K562 (cell line): Measurements from ENCODE around the gene PPOX. TPM values are rescaled to one million over a fixed set of nuclear protein-coding genes. Genes with fewer than 3 reads are reported as not detected.
A peak's percentile ranks its signal among the peaks of the same experiment; 100 is the strongest.

ENCODE experiments used
- ETV6 ChIP-seq, 3 experiments: fragments of 150-350 bp in 1 of 3; sonication (generic) in 1 of 3; formaldehyde crosslinking in 1 of 3; IDR thresholded peaks; 2 replicates each; pipeline versions ENCODE4 v1.6.1 to v1.8.0; 2014 to 2022; ENCODE audit warnings: borderline replicate concordance in 2 of 3, low read depth in 2 of 3, antibody characterized with exemption in 1 of 3, low read length in 1 of 3, mild to moderate bottlenecking in 1 of 3, missing genetic modification reagents in 1 of 3
- MEIS2 ChIP-seq: fragments of 450-650 bp; IDR thresholded peaks from 2 replicates; pipeline ENCODE4 v1.6.1; 2014; ENCODE audit warnings: mild to moderate bottlenecking; ENCODE audit not compliant: partially characterized antibody
- RFX1 ChIP-seq: fragments of 450-650 bp; IDR thresholded peaks from 2 replicates; pipeline ENCODE4 v1.6.1; 2016; ENCODE audit warnings: mild to moderate bottlenecking, moderate library complexity
- TAF15 ChIP-seq: fragments of 200-400 bp; formaldehyde crosslinking; IDR thresholded peaks from 2 replicates; pipeline ENCODE4 v1.6.1; 2017; ENCODE audit warnings: mild to moderate bottlenecking, low read depth, low read length, moderate library complexity
- TEAD1 ChIP-seq, 2 experiments: fragments of 450-650 bp in 1 of 2; sonication (generic) in 1 of 2; formaldehyde crosslinking; IDR thresholded peaks; 2 replicates each; pipeline versions ENCODE4 v1.4.0 to v1.8.0; 2020 to 2022; ENCODE audit warnings: mild to moderate bottlenecking in 2 of 2, missing genetic modification reagents in 1 of 2
- TEAD4 ChIP-seq, 2 experiments: sonication (generic) in 1 of 2; formaldehyde crosslinking in 1 of 2; IDR thresholded peaks; 2 replicates each; pipeline versions ENCODE4 v1.6.1 to v1.8.0; 2012 to 2022; ENCODE audit warnings: borderline replicate concordance in 1 of 2, inconsistent platforms in 1 of 2, low read length in 1 of 2, mild to moderate bottlenecking in 1 of 2, missing genetic modification reagents in 1 of 2
- ZNF766 ChIP-seq: fragments of 200-800 bp; sonication (Bioruptor generic); conservative IDR thresholded peaks from 2 replicates; pipeline ENCODE4 v1.6.1; 2016; ENCODE audit warnings: missing genetic modification characterization, missing compliant biosample characterization
- ZSCAN32 ChIP-seq: fragments of 450-650 bp; formaldehyde crosslinking; IDR thresholded peaks from 2 replicates; pipeline ENCODE4 v1.4.0; 2020; ENCODE audit warnings: mild to moderate bottlenecking, moderate library complexity
- polyA plus RNA-seq, 8 experiments: library from polyadenylated mRNA; depleted of rRNA in 4 of 8; stranded (reverse) in 5 of 8; unstranded in 3 of 8; fragments of >200 nt; fragmentation: Nextera tagmentation in 2 of 8; fragmentation: Illumina TruSeq in 1 of 8; extraction: Ambion mirVana in 2 of 8; extraction: Trizol in 1 of 8; gene quantifications; 2 replicates each; pipeline versions ENCODE4 v1.2.1 to v1.2.3, GENCODE V29; 2011 to 2014; ENCODE audit warnings: inconsistent platforms in 1 of 8, missing spikeins in 1 of 8
- total RNA-seq, 7 experiments: library from RNA; depleted of rRNA in 6 of 7; stranded (reverse); fragments of >200 nt in 6 of 7; fragmentation: Illumina TruSeq in 2 of 7; extraction: Trizol in 2 of 7; gene quantifications; 2 replicates each; pipeline versions ENCODE4 v1.2.1 to v1.2.3, GENCODE V29; 2011 to 2021; ENCODE audit warnings: low replicate concordance in 1 of 7
- TF ChIP-seq, protein P1 (sequence below): sonication (generic); formaldehyde crosslinking; IDR thresholded peaks from 2 replicates; pipeline ENCODE4 v1.8.0; 2023; ENCODE audit warnings: mild to moderate bottlenecking, missing genetic modification reagents
- TF ChIP-seq, protein P2 (sequence below): fragments of 450-650 bp; formaldehyde crosslinking; IDR thresholded peaks from 2 replicates; pipeline ENCODE4 v1.4.0; 2022; ENCODE audit warnings: missing genetic modification characterization

PPOX gene
- total and polyA plus RNA-seq, 9 of the 15 experiments (the other 6 are each of a cell fraction or from before 2014, with no cell fraction given), result 17.0 to 57.1 (median 38.9) TPM

DNA sequence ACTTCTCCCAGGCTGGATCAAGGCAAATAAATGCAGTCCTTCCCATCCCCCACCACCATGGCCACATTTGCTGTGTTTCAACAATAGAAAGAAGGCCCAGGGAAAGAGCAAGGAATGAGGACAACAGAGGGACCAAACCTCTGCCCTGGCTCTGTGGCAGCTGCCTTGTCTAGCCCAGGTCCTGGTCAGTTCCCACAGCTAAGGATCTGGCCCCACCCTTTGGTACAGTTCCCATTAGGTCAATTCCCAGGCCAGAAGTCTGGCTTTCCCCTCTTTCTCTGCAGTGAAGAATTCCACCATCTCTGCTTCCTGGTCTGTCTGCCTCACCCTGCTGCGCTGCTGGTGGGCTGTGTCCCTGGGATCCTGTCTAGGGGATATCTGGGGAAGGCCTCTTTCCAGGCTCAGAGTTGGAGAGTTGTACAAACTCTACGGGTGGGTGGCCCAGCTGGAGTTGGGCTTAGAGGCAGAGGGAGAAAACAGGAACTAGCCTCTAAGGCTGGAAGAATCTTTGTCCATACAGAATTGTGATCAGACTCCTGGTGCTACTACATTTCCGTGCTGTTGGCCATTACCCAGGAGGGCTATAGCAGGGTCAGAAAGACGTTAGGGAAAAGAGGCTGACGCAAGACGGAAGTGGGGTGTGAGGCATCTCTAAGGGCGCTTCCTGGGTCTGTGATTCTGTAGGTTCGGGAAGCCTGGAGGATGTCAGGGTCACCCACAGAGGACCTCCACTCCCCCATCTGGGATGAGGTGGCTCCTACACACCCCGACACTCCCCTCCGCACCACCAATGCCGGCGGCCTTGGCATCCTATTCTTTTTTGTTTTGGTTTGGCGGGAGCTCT is 35.0 kb downstream of the PPOX start (continued):
- TF ChIP-seq, protein P1, sequence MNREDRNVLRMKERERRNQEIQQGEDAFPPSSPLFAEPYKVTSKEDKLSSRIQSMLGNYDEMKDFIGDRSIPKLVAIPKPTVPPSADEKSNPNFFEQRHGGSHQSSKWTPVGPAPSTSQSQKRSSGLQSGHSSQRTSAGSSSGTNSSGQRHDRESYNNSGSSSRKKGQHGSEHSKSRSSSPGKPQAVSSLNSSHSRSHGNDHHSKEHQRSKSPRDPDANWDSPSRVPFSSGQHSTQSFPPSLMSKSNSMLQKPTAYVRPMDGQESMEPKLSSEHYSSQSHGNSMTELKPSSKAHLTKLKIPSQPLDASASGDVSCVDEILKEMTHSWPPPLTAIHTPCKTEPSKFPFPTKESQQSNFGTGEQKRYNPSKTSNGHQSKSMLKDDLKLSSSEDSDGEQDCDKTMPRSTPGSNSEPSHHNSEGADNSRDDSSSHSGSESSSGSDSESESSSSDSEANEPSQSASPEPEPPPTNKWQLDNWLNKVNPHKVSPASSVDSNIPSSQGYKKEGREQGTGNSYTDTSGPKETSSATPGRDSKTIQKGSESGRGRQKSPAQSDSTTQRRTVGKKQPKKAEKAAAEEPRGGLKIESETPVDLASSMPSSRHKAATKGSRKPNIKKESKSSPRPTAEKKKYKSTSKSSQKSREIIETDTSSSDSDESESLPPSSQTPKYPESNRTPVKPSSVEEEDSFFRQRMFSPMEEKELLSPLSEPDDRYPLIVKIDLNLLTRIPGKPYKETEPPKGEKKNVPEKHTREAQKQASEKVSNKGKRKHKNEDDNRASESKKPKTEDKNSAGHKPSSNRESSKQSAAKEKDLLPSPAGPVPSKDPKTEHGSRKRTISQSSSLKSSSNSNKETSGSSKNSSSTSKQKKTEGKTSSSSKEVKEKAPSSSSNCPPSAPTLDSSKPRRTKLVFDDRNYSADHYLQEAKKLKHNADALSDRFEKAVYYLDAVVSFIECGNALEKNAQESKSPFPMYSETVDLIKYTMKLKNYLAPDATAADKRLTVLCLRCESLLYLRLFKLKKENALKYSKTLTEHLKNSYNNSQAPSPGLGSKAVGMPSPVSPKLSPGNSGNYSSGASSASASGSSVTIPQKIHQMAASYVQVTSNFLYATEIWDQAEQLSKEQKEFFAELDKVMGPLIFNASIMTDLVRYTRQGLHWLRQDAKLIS (CRISPR knock-in tag), result 0 out of 2 replicates have a peak, but pooled peaks have one; percentile 2
- TF ChIP-seq ZSCAN32 (CRISPR knock-in tag) (no peak), RFX1 (no peak), TEAD1 (CRISPR knock-in tag; IDR thresholded peaks at IDR 0.05) (peak; percentile 8 to 59; a peak in 1 of 4 replicates), TAF15 (no peak), ETV6 (IDR thresholded peaks at IDR 0.05; ENCODE audit: borderline replicate concordance in 1 of 2, low read depth in 2 of 2, low read length in 1 of 2) (0 out of 4 replicates have a peak, but pooled peaks of 1 of the 2 experiments have one; percentile 38), ETV6 (CRISPR knock-in tag; IDR thresholded peaks at IDR 0.05; ENCODE audit: borderline replicate concordance) (no peak), MEIS2 (no peak), TEAD4 (IDR thresholded peaks at IDR 0.05; ENCODE audit: low read length) (no peak), TEAD4 (CRISPR knock-in tag; IDR thresholded peaks at IDR 0.05; ENCODE audit: borderline replicate concordance) (0 out of 2 replicates have a peak, but pooled peaks have one; percentile 37), ZNF766 (CRISPR knock-in tag) (peak; percentile 72)
- TF ChIP-seq, protein P2, sequence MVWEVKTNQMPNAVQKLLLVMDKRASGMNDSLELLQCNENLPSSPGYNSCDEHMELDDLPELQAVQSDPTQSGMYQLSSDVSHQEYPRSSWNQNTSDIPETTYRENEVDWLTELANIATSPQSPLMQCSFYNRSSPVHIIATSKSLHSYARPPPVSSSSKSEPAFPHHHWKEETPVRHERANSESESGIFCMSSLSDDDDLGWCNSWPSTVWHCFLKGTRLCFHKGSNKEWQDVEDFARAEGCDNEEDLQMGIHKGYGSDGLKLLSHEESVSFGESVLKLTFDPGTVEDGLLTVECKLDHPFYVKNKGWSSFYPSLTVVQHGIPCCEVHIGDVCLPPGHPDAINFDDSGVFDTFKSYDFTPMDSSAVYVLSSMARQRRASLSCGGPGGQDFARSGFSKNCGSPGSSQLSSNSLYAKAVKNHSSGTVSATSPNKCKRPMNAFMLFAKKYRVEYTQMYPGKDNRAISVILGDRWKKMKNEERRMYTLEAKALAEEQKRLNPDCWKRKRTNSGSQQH (CRISPR knock-in tag), result no peak
- TF ChIP-seq, all 486 proteins: peak for 42
